ENCODE measurements around the gene CYP46A1. TPM values are rescaled to one million over a fixed set of nuclear protein-coding genes. Genes with fewer than 3 reads are reported as not detected.

Gene CYP46A1
- total and polyA plus RNA-seq, 7 donors, result 0.09 to 1.5 (median 0.50) TPM

- intact Hi-C loops (cut with DNase I), result loop anchor here in 1 of 2 donors (5.0 kb wide), 1 partner anchor 459 kb away; no protein-coding TSS in a partner anchor
- ATAC-seq, result no peak
- H3K36me3 ChIP-seq (ENCODE audit: insufficient read depth in 1 of 2, low read depth in 1 of 2), result no peaks in the 10 kb centered on the region
- WGBS, 3 donors, result 67 to 76% (median 71%) methylated on average over 26 of the region's 26 CpGs
- no peaks in the 10 kb centered on the region for H3K27me3 ChIP-seq (ENCODE audit: insufficient read depth in 3 of 3, low read length in 2 of 3)
- no peak for TF ChIP-seq CTCF (IDR thresholded peaks at IDR 0.05)
- H3K4me1 ChIP-seq, result peaks cover 43% of the 10 kb centered on the region
- no peaks in the 10 kb centered on the region for H3K9me3 ChIP-seq
- no peak overlapping the region for H3K4me3 ChIP-seq
- DNase-seq, result peak; percentile 37 to 62
- H3K27ac ChIP-seq, result peak overlapping the region; percentile 36
Measured at GRCh38 chr14:99733540-99734405, 49.7 kb downstream of the CYP46A1 start.

GRCh38 chr14:99734406-99735051 is 50.4 kb downstream of the CYP46A1 start:
- peaks cover 48% of the 10 kb centered on the region for H3K4me1 ChIP-seq
- no peak for TF ChIP-seq CTCF (IDR thresholded peaks at IDR 0.05)
- peak in 2 of 4 donors; percentile 14 to 55 for ATAC-seq
- H3K4me3 ChIP-seq, result no peak overlapping the region
- peak in 1 of 2 donors; percentile 58 for DNase-seq
- no peaks in the 10 kb centered on the region for H3K27me3 ChIP-seq (ENCODE audit: insufficient read depth in 3 of 3, low read length in 2 of 3)
- no peaks in the 10 kb centered on the region for H3K36me3 ChIP-seq (ENCODE audit: insufficient read depth in 1 of 2, low read depth in 1 of 2)
- 35 to 44% (median 38%) methylated on average over 16 to 18 of the region's 18 CpGs for WGBS, 3 donors
- intact Hi-C loops (cut with DNase I), result loop anchor here in 1 of 2 donors (5.0 kb wide), 1 partner anchor 458 kb away; no protein-coding TSS in a partner anchor
- H3K9me3 ChIP-seq, result no peaks in the 10 kb centered on the region
- H3K27ac ChIP-seq, result peak overlapping the region; percentile 36

- Histone ChIP-seq H3K9me3 (no peaks in the 10 kb centered on the region), H3K36me3 (ENCODE audit: insufficient read depth in 1 of 2, low read depth in 1 of 2) (no peaks in the 10 kb centered on the region), H3K4me3 (no peak overlapping the region), H3K27me3 (ENCODE audit: insufficient read depth in 3 of 3, low read length in 2 of 3) (no peaks in the 10 kb centered on the region), H3K27ac (no peak overlapping the region), H3K4me1 (peaks cover 56% of the 10 kb centered on the region)
- no peak for TF ChIP-seq CTCF (IDR thresholded peaks at IDR 0.05)
- intact Hi-C loops (cut with DNase I), result no loop called here
- DNase-seq (peak in 1 of 2 donors; percentile 17), ATAC-seq (no peak)
- WGBS, 3 donors, result 79 to 87% (median 84%) methylated on average over 13 of the region's 13 CpGs
Measured at GRCh38 chr14:99735189-99736135, 51.4 kb downstream of the CYP46A1 start.

- Histone ChIP-seq H3K9me3 (no peaks in the 10 kb centered on the region), H3K27me3 (ENCODE audit: insufficient read depth in 3 of 3, low read length in 2 of 3) (no peaks in the 10 kb centered on the region), H3K36me3 (ENCODE audit: insufficient read depth in 1 of 2, low read depth in 1 of 2) (no peaks in the 10 kb centered on the region), H3K4me3 (peak overlapping the region; percentile 71), H3K4me1 (peaks cover 63% of the 10 kb centered on the region), H3K27ac (peak overlapping the region; percentile 73)
- ATAC-seq (no peak), DNase-seq (no peak)
- intact Hi-C loops (cut with DNase I), result no loop called here
- no peak for TF ChIP-seq CTCF (IDR thresholded peaks at IDR 0.05)
- 24 to 38% (median 25%) methylated on average over 10 of the region's 10 CpGs for WGBS, 3 donors
Measured at GRCh38 chr14:99736603-99737371, 52.7 kb downstream of the CYP46A1 start.

Measured in psoas muscle (tissue), 8 donors.